Keratinocyte (primary cell): ENCODE data around the gene GTF2H4.

Experiments used
- CTCF ChIP-seq, 3 experiments: IDR thresholded peaks in 1 of 3; conservative IDR thresholded peaks in 1 of 3; optimal IDR thresholded peaks in 1 of 3; 2 replicates in 2 of 3; 3 replicates in 1 of 3; pipeline versions ENCODE3 to v1.5.1; 2011; ENCODE audit warnings: low read length in 3 of 3, mild to moderate bottlenecking in 3 of 3, moderate library complexity in 2 of 3, control low read depth in 1 of 3, inconsistent platforms in 1 of 3; ENCODE audit not compliant: insufficient read depth in 2 of 3; ENCODE audit errors: extremely low read depth in 1 of 3
- EZH2 ChIP-seq: IDR thresholded peaks from one replicate; pipeline ENCODE4 v1.6.1; 2012; ENCODE audit warnings: inconsistent platforms, mild to moderate bottlenecking, low read length, moderate library complexity

- no peak for TF ChIP-seq CTCF (optimal IDR thresholded peaks at IDR 0.05 in 1 of 3, IDR thresholded peaks at IDR 0.05 in 1 of 3, conservative IDR thresholded peaks at IDR 0.05 in 1 of 3; ENCODE audit: extremely low read depth in 1 of 3, insufficient read depth in 2 of 3, low read length in 3 of 3)
- no peak for TF ChIP-seq EZH2
Measured at GRCh38 chr6:30937265-30937664, 29.3 kb downstream of the GTF2H4 start.
